KMS-11 (cell line): ENCODE measurements around the gene HACD3.

Experiments used
- H2AFZ ChIP-seq: fragments of 200-600 bp; sonication (generic); 2 replicates; pipeline ENCODE4 v1.6.1; 2016; ENCODE audit warnings: antibody characterized with exemption, mixed run types, low read depth
- H3K27ac ChIP-seq: fragments of 200-600 bp; sonication (generic); 2 replicates; pipeline ENCODE4 v1.6.1; 2016; ENCODE audit warnings: mild to moderate bottlenecking, mixed run types
- H3K27me3 ChIP-seq: fragments of 200-600 bp; sonication (generic); 2 replicates; pipeline ENCODE4 v1.6.1; 2017; ENCODE audit warnings: mild to moderate bottlenecking, low read depth, mixed run types, moderate library complexity; ENCODE audit not compliant: insufficient read depth
- H3K36me3 ChIP-seq: fragments of 200-600 bp; sonication (generic); 2 replicates; pipeline ENCODE4 v1.6.1; 2017; ENCODE audit warnings: mild to moderate bottlenecking, mixed run types; ENCODE audit not compliant: insufficient read depth
- H3K4me1 ChIP-seq: fragments of 200-600 bp; sonication (generic); 2 replicates; pipeline ENCODE4 v1.6.1; 2016; ENCODE audit warnings: mild to moderate bottlenecking, low read depth, mixed run types; ENCODE audit not compliant: poor library complexity, severe bottlenecking
- H3K4me2 ChIP-seq: fragments of 200-600 bp; sonication (generic); 2 replicates; pipeline ENCODE4 v1.7.0; 2016; ENCODE audit warnings: mild to moderate bottlenecking, mixed run types
- H3K4me3 ChIP-seq: fragments of 200-600 bp; sonication (generic); IDR thresholded peaks from 2 replicates; pipeline ENCODE4 v1.6.1; 2017; ENCODE audit warnings: low read depth, low read length, mixed read lengths; ENCODE audit not compliant: insufficient read depth
- H3K79me2 ChIP-seq: fragments of 200-600 bp; sonication (generic); 2 replicates; pipeline ENCODE4 v1.6.1; 2016; ENCODE audit warnings: low read depth, mixed run types; ENCODE audit not compliant: insufficient read depth
- H3K9ac ChIP-seq: fragments of 200-600 bp; sonication (generic); 2 replicates; pipeline ENCODE4 v1.6.1; 2016; ENCODE audit warnings: mild to moderate bottlenecking, mixed run types
- H4K20me1 ChIP-seq: fragments of 200-600 bp; sonication (generic); 2 replicates; pipeline ENCODE4 v1.6.1; 2016; ENCODE audit warnings: mild to moderate bottlenecking, mixed run types; ENCODE audit not compliant: insufficient read depth
- CTCF ChIP-seq: fragments of 200-600 bp; sonication (generic); conservative IDR thresholded peaks from 2 replicates; pipeline ENCODE4 v1.6.1; 2017; ENCODE audit warnings: low read depth, mild to moderate bottlenecking, antibody characterized with exemption, low read length, moderate library complexity, mixed read lengths

Gene HACD3

DNA sequence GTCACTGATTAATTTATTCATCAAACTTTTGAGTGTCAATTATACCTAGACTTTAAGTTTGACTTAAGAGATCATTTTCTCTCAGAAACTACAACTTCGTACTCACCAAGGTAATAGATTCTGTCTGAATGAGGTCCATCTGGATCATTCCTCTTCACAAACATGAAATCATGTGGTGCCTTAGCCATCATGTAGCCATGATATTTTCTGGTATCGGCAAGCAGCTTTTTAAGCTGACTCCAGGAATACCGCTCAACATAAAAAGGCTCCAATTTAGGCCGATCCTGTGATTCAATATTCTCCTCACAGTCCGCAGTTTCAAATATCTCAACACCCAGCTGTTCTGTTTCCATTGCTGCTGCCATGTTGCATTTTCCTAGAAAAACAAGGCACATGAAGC lies 18.1 kb upstream of the HACD3 start:
- Histone ChIP-seq H2AFZ (no peak overlapping the region), H4K20me1 (no peaks in the 10 kb centered on the region), H3K4me1 (peaks cover 13% of the 10 kb centered on the region), H3K79me2 (peaks cover 28% of the 10 kb centered on the region), H3K27me3 (no peaks in the 10 kb centered on the region), H3K4me2 (no peak overlapping the region), H3K9ac (no peak overlapping the region), H3K4me3 (no peak overlapping the region), H3K36me3 (no peaks in the 10 kb centered on the region), H3K27ac (no peak overlapping the region)
- TF ChIP-seq CTCF, result no peak

DNA sequence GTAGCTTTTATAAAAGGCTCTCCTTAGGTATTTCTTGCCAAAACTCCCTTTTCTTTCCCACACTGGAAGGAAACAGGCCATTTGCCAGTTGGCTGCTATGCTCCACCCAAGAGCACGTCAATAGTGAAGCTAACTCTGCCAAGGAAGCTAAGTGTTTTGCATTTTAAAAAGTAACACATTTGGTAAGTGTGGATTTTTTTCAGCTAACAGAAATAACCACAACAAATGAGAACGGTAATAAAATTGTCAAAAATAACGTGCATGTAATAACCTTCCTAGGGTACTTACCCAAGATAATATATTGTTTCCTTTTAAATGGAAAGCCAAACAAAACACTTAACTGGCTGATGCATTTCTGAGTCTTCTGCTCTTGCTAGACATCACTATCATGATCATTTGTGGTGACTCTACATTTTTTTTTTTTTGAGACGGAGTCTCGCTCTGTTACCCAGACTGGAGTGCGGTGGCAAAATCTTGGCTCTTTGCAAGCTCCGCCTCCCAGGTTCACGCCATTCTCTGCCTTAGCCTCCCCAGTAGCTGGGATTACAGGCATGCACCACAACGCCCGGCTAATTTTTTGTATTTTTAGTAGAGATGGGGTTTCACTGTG lies 17.4 kb upstream of the HACD3 start:
- H2AFZ ChIP-seq, result no peak overlapping the region
- no peak overlapping the region for H3K9ac ChIP-seq
- no peaks in the 10 kb centered on the region for H3K27me3 ChIP-seq
- H3K27ac ChIP-seq, result no peak overlapping the region
- H3K4me3 ChIP-seq, result no peak overlapping the region
- H3K79me2 ChIP-seq, result peaks cover 28% of the 10 kb centered on the region
- TF ChIP-seq CTCF, result no peak
- H3K4me1 ChIP-seq, result peaks cover 16% of the 10 kb centered on the region
- no peak overlapping the region for H3K4me2 ChIP-seq
- no peaks in the 10 kb centered on the region for H3K36me3 ChIP-seq
- no peaks in the 10 kb centered on the region for H4K20me1 ChIP-seq

GRCh38 chr15:65516997-65517865 lies 13.0 kb upstream of the HACD3 start, which contains the start of gene DPP8:
Gene DPP8 (minus strand): TSS chr15:65517689. CDS start chr15:65512553, 5,136 bp downstream.
- Histone ChIP-seq H3K9ac (peak within 1 kb of the TSS; percentile 85), H3K36me3 (no peaks in the 10 kb centered on the region), H3K79me2 (peaks cover 28% of the 10 kb centered on the region), H3K4me3 (no peak within 1 kb of the TSS), H4K20me1 (no peaks in the 10 kb centered on the region), H3K4me1 (peaks cover 19% of the 10 kb centered on the region), H3K27me3 (no peaks in the 10 kb centered on the region), H3K27ac (peak within 1 kb of the TSS; percentile 91), H2AFZ (peak within 1 kb of the TSS; percentile 88), H3K4me2 (peak within 1 kb of the TSS; percentile 100)
- peak; percentile 67 for TF ChIP-seq CTCF

GRCh38 chr15:65517866-65518207 lies 12.4 kb upstream of the HACD3 start:
- peak overlapping the region; percentile 91 for H3K27ac ChIP-seq

More at GRCh38 chr15:65517866-65518207, 12.4 kb upstream of the HACD3 start:
- Histone ChIP-seq H3K4me3 (no peak overlapping the region), H4K20me1 (no peaks in the 10 kb centered on the region), H3K36me3 (no peaks in the 10 kb centered on the region), H3K4me1 (peaks cover 19% of the 10 kb centered on the region), H2AFZ (peak overlapping the region; percentile 88), H3K9ac (peak overlapping the region; percentile 85), H3K79me2 (peaks cover 28% of the 10 kb centered on the region), H3K27me3 (no peaks in the 10 kb centered on the region), H3K4me2 (peak overlapping the region; percentile 53)
- TF ChIP-seq CTCF, result peak; percentile 43; the same call in 1 of the 2 replicates
